Lung microvascular endothelial cell (primary cell): ENCODE measurements around the gene GJC2. TPM values are rescaled to one million over a fixed set of nuclear protein-coding genes. Genes with fewer than 3 reads are reported as not detected.
A peak's percentile ranks its signal among the peaks of the same experiment; 100 is the strongest.

Source experiments
- DNase-seq, 2 donors: peaks; one replicate each; pipeline versions ENCODE4 v3.0.0 to v3.0.0-alpha.2; 2010; ENCODE audit warnings: low read depth in 2 of 2
- total RNA-seq: library from RNA; depleted of rRNA; stranded (reverse); fragments of >200 nt; gene quantifications from 2 replicates; pipeline ENCODE4 v1.2.1, GENCODE V29; 2014

GJC2 gene
- total RNA-seq, 1 donor from 2014 or later, result 18.3 TPM

DNA sequence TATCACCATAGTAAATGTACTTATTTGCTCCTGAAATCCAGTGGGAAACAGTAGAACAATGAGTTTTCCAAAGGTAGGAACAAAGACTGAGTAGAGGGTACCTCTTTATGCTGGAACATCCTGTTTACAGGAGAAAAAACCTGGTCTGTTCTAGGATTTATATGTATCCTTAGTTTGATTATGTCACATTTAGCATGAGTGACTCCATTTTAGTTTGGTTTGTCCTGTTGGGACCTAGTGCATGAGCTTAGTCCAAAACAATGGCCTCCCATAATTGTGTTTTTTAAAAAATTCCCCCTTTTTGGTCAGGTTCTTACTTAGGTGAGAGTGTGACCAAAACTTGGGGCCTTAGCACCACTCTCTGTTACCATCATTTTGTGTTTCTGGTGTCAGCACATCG lies 37.1 kb upstream of the GJC2 start:
- no peak for DNase-seq

- DNase-seq, result no peak
Observed at GRCh38 chr1:228114827-228115226, 34.9 kb upstream of the GJC2 start.

- no peak for DNase-seq
Observed at GRCh38 chr1:228117335-228117734, 32.4 kb upstream of the GJC2 start.

- no peak for DNase-seq
Observed at GRCh38 chr1:228118040-228118439, 31.7 kb upstream of the GJC2 start.

DNA sequence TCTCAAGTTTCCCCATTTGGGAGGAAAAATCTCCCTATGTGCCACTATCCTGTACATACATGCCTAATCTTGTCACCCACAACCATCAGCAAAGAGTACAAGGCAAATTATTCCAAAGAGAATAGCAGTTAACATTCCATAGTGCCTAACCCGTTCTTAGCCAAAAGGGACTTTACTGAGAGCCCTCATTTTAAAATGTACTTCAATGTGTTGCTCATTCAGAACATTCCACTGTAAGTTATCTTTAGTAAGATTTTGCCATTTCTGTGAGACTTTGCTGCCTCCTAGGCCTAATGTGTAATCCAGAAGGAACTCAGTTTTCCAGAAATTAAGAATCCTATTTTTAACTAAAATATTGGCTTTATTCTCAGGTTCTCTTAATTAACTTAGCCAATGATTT lies 29.4 kb upstream of the GJC2 start:
- DNase-seq, result no peak

DNA sequence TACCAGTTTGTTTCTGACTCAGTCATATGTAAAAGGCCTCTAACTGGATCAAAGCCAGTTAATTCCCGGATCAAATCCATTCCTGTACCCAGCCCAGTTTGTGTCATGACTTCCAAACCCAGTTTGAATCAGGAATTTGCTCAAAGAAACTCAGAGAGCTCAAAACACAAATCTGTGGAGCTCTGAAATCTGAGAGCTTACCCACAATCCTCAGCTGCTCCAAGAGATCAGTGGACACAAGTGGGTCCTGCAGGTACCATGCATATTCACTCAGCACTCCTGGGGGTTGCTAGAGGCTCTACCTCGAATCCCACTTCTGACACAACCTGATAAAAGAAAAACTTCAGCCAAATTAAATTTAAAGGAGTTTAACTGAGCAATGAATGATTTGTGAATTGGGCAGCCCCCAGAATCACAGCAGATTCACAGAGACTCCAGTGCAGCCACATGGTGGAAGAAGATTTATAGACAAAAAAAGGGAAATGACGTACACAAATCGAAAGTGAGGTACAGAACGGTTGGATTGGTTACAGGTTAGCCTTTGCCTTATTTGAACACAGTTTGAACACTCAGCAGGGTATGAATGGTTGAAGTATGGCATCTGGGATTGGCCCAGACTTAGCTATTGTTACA lies 28.8 kb upstream of the GJC2 start:
- no peak for DNase-seq

- DNase-seq, result no peak
Observed at GRCh38 chr1:228122921-228123441, 26.7 kb upstream of the GJC2 start.

GRCh38 chr1:228123505-228123904 lies 26.2 kb upstream of the GJC2 start:
- no peak for DNase-seq

DNA sequence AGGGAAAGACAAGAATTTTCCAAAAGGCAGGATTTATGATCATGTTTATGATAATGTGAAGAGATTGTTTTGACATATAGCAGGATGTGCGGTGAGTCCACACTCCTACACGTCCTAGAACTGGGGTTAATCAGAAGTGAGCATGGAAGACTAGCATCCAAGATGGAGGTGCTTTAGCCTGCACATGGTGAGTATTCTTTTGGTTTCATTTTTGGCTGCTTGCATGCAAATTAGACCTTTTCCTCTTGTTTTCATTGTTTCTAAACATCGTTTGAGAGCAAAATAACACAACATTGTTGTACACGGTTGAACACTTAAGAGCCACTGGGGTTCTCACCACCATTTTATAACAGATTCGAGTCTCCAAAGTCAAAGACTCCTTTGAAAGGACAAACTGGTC lies 24.5 kb upstream of the GJC2 start:
- DNase-seq, result no peak

DNA sequence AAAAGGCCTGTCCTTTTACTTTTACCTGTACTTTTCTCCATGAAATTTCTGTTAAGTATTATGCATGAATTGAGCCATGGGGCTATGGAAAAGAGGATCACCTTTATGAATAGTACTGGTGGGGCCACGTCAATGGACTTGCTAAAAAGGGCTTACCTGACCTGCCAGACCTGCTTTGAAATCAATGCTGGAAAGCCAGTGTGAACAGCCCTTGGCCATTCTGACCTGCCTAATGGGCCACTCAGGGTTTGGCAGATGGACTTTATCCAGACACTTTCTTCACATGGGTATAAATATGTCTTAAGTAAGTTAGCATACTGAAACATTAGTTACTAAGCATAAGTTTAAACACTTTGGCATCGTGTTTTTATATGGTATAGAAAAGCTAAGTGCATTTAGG lies 18.0 kb upstream of the GJC2 start:
- no peak for DNase-seq

DNA sequence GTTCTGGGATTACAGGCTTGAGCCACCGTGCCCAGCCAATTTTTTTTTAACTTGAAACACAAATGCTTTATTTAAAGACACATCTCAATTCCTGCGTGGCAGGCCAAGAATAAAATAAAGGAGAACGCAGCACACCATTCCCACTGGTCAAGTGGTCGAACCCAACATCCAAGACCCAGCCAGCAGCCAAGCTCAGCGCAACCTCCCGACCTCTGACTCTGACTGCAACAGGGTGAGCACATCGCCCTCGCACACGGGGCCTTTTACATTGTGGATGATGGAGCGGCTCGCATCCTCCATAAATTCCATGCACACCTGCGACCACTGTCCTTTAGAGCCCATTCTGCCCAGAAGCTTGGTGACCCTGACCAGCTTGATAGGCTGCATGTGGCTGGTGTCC lies 15.1 kb upstream of the GJC2 start:
- DNase-seq, result no peak

GRCh38 chr1:228136901-228137300 lies 12.8 kb upstream of the GJC2 start:
- DNase-seq, result no peak

DNA sequence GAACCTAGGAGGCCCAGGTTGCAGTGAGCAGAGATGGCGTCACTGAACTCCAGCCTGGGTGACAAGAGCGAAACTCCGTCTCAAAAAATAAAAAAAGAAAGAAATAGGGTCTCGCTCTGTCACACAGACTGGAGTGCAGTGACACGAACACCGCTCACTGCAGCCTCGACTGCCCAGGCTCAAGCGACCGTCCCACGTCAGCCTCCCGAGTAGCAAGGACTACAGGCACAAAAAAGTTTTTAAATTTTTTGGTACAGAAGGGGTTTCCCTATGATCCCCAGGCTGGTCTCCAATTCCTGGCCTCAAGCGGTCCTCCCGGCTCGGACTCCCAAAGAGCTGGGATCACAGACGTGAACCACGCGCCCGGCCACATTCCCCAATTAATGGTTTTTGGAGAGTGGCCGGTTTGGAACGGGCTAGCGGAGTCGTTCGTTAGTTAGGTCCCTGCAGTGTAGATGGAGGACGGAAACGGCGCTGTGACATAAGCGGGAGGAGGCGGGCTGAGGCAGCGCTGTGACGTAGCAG lies 10.3 kb upstream of the GJC2 start:
- no peak for DNase-seq

DNA sequence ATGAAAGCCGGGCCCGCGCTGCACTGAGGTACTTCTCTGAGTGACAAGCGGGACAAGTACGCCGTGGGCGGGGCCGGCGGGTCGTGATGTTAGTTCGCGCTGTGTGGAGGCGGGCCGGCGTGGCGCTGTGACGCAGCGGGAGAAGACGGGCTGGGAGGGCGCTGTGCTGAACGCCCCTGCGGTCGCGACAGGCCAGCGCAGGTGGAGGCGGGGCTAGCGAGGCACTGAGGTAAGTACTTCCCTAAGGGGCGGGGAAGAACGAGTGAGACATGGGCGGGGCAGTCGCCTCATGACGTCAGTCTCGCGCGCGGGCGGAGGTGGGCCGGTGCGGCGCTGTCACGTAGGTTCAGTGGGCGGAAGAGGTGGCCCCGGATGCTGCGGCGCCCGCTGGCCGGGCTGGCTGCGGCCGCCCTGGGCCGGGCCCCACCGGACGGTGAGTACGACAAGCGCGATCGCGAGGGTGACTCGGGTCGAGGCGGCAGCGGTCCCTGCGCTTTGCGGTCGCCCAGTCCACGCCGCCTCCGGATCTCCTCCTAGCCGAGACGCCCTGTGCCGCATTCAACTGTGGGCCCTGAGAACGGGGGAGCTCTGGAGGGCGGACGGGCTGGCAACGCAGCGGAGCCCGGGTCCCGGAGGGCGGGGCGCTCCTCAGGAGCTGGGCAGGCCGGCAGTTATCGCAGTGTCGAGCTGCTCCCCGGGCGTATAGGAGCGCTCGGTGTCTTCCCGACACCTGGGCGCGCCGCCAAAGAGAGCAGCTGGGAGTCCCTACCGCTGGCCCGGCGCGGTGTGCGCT lies 9.6 kb upstream of the GJC2 start, which contains the start of gene GUK1:
TSS of gene GUK1 (plus strand) at position 349 of the 793 bp plus-strand sequence. CDS start at position 373, 24 bp downstream.
- DNase-seq, result peak; percentile 100

GRCh38 chr1:228140724-228141225 lies 9.0 kb upstream of the GJC2 start:
- peak in 1 of 2 donors; percentile 24 for DNase-seq

GRCh38 chr1:228141226-228142044 lies 8.3 kb upstream of the GJC2 start:
- DNase-seq, result peak; percentile 65 to 70

- DNase-seq, result no peak
Observed at GRCh38 chr1:228142155-228142691, 7.5 kb upstream of the GJC2 start.

DNA sequence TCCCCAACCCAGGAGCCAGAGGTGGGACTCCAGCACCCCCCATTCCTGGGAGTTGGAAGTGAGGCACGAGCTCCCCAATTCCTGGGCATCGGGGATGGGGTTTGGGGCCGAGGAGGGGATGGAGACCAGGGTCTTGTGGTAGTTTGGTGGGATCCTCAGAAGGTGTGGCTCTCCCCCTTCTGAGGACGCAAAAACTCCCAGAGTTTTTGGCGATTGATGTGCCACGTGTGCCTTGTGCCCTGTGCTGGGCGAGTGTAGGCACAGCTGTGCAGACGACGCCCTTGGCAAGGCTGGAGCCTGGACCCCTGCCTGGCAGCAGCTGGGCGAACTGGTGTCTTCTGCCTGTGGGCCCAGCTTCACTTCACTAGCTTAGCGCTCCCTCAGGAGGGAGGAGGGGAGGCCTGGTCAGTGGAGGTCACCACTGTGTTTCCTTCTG lies 7.0 kb upstream of the GJC2 start:
- no peak for DNase-seq

- DNase-seq, result no peak
Observed at GRCh38 chr1:228143480-228144192, 6.1 kb upstream of the GJC2 start.

DNA sequence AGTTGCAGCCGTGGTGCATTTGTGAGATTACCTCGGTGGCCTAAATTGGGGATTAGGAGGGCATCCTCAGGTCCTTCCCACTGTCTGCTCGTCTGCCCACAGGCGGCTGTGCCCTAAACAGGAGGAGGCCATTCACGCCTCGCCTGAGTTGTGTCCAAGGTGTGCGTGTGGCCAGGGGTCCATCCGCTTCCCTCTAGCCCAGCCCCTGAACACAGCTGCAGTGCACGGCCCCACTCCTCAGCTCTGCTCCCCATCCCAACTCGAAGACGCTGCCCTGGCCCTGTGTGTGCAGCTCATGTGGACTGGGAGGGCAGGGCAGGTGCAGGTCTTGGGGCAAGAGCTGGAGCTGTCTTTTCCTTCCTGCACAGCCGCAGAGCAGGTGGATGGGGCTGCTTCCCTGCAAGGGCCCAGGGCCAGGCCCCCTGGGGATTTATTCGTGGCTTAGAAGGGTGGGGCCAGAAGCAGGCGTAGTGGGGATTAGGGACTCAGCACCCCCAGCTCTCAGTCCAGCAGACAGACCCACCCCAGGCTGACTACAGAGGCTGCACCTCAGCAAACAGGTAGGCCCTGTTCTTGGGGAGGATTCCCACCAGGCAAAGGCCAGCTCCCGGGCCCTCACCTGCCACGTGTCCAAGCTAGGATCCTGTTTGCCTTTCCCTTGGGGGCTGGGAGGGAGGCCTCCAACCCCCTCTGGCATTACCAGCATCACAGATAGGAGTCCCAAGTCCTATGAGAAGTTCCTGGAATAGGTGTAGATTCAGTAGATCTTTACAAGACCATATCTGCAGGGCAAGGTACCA lies 5.3 kb upstream of the GJC2 start:
- no peak for DNase-seq
